Right lung (tissue), 5 donors: Measurements from ENCODE around the gene VWC2. TPM values are rescaled to one million over a fixed set of nuclear protein-coding genes. Genes with fewer than 3 reads are reported as not detected.
"Not testable (repeated sequence)": the region's sequence is repeated elsewhere in the genome, so short reads cannot be mapped to it uniquely, and the experiment has no call there.

Experiments
- DNase-seq, 2 donors: peaks; one replicate each; pipeline ENCODE4 v3.0.0-alpha.2; 2013
- polyA plus RNA-seq, 5 donors: library from polyadenylated mRNA; unstranded; fragments of 120-200 nt; gene quantifications; one replicate each; pipeline versions ENCODE4 v1.2.1 to v1.2.3, GENCODE V29; 2013; ENCODE audit warnings: inconsistent platforms in 1 of 5, low replicate concordance in 1 of 5; ENCODE audit not compliant: insufficient read length in 5 of 5, insufficient read depth in 1 of 5

The VWC2 gene
- polyA plus RNA-seq, 5 donors: 0.01 to 0.03 (median 0.02) TPM; not detected in 1

DNA sequence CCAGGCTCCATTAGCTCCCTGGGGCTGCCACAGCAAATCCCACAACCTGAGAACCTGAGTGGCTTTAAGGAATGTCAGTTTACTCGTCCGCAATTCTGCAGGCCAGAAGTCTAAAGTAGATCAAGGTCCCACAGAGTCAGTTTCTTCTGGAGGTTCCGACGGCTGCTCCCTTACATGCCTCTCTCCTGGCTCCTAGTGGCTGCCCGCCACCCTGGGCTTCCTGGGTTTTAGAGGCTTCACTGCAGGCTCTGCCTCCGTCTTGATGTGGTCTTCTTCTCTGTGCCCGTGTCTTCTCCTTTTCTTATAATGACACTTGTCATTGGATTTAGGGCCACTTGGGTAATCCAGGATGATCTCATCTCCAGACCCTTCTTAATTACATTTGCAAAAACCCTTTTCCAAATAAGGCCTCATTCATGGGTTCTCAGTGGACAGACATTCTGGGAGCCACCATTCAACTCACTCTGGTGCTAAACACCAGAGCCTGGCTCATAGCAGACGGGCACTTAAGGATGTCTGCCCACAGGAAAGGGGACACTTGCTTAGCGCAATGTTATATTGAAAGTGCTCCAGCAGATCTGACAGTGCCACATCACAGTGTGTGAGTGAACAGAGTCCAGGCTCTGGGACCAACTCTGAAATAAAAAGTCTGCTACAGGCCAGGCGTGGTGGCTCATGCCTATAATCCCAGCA, 77.6 kb downstream of the VWC2 start:
- no peak for DNase-seq

DNA sequence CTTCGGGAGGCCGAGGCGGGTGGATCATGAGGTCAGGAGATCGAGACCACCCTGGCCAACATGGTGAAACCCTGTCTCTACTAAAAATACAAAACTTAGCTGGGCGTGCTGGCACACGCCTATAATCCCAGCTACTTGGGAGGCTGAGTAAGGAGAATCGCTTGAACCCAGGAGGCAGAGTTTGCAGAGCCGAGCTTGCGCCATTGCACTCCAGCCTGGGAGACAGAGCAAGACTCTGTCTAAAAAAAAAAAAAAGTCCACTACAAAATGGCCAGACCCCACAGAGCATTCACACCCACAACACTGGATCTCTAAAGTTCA, 78.1 kb downstream of the VWC2 start:
- not testable (repeated sequence) for DNase-seq

DNA sequence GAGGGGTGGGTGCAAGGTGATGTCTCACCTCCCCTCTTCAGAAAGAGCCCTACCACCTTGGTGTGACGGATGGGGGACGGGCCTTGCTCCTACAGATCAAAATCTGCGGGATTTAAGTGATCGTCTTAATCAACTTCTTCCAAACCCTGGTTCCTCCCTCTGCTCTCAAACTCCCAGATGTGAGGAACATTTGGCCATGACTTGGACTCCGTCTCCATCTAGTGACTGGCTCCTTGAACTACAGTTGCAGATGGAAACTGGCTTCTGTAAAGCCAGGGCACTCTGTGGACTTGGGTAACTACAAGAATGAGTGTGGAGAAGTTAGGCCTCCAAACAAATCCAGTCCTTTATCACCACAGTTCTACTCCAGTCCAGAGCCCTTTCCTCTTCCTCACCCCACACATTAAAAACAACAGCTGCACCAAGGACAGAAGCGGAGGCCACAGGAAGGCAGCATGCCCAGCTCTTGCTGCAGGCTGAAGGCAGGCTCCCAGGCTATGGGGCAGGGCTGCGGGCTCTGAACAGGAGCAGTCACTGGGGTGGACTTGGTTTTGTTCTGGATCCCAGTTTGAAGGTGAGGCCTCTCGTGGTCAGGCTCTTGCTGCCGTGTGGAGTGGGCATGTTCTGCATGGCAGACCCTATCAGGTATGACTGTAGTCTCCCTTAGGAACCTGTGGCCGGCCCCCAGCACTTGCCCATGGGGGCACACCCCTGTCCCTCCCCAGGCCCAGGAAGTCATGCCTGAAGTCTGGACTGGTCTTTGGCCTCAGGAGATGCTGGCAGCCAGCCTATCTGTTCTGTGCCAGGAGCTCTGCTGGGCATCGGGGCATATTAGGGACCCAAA, 79.4 kb downstream of the VWC2 start:
- DNase-seq: peak; percentile 15 to 50

DNA sequence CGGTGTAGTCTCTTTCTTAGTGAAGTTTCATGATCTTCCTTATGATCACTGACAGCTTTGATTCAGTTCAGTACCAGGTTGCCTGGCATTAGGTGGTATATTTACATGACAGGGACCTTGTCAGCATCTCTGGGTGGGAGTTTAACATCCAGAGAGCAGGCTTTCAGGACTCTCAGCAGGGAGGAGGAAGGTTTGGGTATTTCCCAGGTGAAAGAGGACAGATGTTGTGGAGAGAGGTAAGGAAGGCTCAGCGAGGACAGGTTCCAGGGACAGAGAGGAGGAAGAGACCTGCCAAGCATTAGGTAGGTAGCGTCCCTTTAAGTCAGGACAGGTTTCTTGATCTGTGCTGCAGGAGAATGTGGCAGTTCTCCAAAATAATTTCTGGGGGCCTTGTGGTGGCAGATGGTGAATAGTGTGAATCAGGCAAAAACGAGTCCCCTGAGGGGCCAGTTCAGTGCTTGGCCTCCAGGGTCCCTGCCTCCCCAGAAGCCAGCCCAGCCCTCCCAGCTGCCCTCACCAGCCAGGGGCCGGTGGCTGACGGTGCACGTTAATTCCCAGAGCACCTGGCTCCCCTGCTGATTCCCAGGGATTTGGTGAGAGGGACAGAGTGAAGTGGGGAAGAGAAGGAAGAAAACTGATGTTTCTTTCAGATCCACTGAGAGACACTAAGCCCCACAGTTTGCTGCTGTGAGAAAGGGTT, 82.0 kb downstream of the VWC2 start:
- no peak for DNase-seq

DNA sequence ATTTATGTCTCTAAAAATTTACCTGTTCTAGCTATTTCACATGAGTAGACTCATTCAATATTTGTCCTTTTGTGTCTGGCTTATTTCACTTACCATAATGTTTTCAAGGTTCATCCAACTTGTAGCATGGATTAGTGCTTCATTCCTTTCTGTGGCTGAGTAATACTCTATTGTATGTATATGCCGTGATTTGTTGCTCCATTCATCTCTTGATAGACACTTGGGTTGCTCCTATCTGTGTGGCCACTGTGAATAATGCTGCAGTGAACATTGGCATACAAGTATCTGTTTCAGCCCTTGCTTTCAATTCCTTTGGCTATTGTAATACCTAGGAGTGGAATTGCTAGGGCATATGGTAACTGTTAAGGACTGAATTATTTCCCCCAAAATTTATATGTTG, 86.9 kb downstream of the VWC2 start:
- DNase-seq: no peak

DNA sequence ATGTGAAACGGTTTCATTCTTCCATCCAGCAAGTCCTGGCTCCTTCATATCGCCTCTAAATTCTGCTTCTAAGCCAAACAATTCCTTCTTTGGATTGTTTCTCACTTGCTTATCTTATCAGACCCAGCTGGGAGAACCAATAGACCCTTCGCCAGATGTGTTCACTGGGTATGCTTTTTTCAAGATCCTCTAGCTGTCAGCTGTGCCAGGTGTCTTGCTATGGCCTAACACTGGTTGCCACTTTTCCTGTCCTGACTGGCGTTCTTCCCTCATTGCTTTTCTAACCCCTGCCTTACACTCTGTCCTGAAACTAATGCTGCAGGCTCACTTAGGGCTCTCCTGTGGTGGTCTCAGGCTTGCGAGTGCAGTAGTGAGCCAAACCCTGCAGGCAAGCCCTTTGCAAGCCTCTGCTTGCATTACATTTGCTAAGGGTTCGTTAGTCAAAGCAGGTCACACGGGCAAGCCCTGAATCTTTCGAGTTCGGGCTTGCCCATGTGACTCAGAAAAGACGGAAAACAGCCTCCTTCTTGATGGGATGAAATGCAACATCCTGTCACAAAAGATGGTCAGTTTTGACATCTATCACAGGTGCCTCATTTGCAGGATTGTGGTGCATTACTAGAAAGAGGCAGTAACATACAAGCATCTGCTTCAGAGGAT, 92.8 kb downstream of the VWC2 start:
- DNase-seq: no peak

DNA sequence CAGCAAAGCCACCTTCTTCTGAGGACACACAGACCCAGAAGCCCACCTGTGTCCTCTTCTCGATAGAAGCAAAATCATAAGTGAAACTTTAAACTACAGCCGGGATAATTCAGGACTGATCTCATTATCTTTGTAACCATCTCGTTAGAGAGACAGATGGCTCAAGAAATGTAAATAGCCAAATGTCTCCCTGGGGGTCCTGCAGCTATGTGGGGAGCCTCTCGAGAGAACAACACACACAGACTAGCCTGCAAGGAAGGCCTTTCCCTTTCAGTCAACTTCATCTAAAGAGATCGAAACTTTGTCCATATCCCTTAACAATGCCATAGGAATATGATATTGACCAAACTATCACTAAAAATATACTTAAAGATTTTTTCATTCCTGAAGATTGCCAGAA, 93.5 kb downstream of the VWC2 start:
- DNase-seq: no peak

DNA sequence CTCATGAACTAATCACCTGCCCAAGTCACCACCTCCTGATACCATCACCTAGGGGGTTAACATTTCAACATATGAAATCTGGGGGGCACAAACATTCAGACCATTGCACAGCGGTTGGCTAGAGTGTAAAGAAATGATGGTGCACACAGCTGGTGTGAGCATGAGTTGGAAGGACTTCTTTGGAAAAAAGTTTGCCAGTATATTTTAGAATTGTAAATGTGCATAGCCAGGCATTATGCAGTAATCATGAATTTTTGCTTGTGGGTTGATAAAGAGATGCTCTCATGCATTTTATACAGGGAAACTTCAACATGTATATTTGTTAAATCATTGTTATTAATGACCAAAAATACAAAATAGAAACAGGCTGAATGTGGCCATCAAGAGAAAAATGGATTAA, 100.0 kb downstream of the VWC2 start:
- no peak for DNase-seq

DNA sequence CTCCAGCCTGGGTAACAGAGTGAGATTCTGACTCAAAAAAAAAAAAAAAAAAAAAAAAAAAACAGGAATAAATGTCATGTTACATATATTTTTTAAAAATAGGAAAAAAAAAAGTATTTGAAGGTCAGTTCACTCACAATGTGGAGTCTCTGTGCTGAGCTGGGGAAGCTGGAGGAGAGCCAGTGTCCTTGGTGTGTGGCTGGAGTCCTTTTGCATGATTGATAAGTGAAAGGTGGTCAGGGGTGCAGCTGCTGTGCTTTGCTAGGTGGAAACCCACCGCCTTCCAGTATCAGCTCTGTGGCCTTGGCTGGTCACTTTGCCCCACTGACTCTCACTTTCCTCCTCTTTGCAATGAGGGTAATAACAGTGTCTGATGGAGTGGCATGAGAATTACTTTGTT, 101.9 kb downstream of the VWC2 start:
- DNase-seq: no peak

DNA sequence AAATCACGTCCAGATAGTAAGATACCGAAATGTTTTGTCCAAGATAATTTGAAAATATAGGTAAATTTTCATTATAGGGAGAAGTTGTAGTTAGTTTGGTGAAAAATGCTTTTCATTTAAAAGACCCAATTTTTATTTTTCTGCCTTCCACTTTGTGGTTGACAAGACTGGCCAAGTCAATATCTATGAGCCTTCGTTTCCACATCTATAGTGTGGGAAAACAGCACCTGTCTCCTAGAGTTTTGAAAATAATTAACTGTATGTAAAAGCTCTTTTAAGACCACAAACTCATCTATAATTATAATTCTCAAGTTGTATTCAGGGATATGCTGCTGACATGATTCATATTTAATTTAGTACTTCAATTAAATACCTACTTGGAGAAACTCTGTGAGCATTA, 102.8 kb downstream of the VWC2 start:
- DNase-seq: no peak

DNA sequence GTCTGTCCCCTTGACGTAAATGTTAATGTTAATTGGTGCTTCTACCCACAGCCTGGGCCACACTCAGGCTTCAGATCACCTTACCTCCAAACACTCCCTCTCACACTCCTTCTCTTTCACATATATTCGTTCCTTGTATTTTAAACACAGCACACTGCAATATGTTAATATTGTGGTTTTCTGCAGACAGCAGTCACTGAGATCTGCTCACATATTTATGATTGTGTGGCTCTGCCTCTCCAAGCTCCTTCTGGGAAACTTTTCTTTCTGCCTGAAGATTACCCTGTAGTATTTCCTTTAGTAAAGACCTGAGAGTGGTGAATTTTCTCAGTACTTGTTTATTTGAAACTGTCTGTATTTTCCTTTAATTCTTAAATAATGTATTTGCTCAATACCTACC, 104.7 kb downstream of the VWC2 start:
- DNase-seq: no peak

DNA sequence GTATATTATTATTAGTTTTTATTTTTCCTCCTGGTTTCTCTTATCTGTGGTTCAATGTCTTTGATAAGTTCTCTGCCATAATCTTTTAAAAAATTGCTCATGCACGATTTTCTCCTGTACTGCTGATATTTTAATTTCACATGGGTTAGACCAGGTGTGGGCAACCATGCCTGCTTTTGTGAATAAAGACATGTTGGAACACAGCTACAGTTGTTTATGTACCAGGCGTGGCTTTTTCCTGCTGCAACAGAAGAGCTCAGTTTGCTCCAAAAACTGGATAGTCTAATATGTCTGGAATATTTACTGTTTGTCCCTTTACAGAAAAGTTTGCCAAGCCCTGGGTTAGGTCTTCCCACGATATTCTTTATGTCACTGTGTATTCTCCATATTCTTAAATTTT, 105.2 kb downstream of the VWC2 start:
- DNase-seq: no peak

DNA sequence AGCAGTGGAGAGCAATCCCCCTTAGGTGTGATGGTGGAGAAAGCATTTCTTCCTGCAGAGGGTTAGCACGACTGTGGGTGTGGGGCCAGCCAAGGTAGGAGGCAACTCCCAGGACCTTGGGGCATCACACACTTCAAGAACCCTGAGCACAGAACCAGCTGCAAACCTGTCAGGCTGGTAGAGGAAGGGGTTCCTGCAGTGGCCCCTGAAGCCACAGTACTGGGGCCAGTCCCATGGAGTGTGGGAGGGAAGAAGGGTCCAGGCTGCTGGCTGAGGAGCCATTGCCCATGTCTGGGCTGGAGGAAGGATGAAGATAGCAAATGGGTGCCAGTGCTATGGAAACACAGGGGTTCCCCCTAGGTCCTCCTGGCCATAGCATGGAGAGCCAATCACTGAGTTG, 110.5 kb downstream of the VWC2 start:
- no peak for DNase-seq

DNA sequence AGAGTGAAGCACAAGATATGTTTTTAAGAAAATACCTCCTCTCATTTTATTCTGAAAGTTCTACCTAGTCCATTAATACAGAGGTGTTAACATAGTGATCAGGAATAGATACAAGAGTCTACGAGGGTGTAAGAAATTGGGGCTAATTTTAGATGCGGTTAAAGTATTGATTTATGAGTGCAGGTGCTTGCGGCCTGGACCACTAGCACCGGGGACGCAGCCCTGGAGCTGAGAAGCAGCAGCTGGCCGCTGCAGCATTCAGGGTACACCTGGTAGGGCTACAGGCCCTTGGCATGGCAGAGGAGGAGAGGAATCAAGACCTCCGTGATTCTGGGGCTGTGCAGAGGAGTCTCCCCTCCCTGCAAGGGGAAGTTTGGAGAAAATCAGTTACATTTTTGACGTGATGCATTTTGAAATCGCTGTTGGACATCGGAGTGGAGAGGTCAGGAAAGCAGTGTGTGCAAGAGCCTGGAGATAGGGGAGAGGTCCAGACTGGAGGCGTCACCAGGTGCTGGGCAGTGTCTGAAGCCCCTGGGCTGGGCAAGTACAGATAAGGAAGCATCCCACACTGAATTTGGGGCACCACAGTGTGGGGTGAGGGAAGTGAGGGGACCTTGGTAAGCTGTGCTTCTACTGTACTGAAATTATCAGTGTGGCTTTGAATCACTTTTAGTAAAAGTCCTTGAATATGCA, 112.3 kb downstream of the VWC2 start:
- DNase-seq: no peak

DNA sequence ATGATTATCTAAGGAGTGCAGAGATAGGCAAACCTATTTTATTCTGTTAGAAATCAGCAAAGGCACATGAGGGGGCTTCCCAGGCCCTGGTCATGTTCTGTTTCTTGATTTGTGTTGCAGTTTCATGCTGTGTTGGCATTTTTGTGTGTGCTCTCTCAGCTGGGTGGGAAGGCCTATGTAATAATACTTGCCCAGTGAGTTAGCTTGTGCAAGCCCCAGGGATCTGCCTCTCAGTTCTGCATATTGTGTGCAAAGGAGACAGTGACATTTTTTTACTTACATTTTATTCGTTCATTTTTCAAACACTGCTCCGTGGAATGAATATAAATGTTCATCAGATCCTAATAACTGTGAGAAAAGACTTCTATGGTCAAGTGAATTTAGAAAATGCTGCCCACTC, 119.0 kb downstream of the VWC2 start:
- DNase-seq: no peak

DNA sequence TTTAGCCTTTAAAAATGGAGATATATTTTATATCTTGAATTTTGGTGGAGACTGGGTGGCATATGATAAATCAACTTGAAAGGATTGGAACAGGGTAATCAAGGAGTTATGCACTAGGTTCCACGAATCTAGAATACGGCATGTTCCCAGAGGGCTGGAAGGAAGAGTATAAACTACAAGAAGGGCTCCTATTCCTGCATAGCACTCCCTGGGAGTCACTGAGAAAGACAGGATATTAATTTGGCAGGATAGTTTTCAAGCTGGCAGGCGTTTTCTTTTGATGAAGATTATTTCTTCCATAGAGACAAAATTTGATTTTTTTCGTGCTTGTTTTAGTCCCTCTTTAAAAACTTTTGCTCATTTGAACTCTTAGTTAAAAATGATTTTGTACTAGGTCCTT, 119.7 kb downstream of the VWC2 start:
- DNase-seq: no peak

DNA sequence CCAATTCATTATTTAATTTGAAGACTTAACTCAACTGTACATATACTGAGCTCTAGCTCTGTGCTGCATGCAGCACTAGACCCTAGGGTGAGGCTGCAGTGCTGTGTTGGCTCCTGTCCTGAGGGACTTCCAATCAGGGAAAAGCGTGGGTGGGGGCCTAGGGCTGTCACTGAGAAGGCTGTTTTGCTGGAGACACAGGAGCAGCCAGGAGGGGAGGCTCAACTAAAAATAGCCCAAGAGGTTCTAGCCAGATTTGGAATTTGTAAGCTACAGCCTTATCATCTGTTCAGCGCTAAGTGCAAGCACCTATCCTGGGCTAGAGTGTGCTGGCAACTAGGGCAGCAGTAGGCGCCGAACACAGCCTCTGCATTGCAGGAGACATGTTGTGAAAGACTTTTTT, 121.1 kb downstream of the VWC2 start:
- no peak for DNase-seq

DNA sequence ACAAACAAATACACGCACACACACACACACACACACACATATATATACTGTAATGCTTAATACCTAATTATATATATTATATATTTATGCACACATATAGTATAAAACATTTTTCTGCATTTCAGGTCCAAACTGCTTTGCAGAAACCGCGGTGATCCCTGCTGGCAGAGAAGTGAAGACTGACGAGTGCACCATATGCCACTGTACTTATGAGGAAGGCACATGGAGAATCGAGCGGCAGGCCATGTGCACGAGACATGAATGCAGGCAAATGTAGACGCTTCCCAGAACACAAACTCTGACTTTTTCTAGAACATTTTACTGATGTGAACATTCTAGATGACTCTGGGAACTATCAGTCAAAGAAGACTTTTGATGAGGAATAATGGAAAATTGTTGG, 138.5 kb downstream of the VWC2 start:
- DNase-seq: no peak

DNA sequence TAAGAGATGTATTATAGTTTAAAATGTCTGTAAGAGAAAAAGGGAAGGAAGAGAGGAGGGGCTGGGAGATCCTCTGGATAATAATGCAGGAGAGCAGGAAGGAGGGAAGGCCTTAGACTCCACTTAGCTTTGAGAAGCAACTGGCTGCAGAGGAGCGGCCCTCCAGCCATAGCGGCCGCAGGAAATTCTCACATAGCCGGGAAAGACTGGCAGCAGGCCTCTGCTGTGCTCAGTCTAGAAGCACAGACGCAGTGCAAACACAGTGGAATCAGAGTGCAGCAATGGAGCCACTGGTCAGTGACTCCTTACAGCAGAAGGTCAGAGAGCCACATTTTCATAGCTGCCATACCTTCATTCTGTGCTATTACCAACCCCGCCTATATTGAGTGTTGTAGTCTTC, 153.3 kb downstream of the VWC2 start:
- DNase-seq: no peak

DNA sequence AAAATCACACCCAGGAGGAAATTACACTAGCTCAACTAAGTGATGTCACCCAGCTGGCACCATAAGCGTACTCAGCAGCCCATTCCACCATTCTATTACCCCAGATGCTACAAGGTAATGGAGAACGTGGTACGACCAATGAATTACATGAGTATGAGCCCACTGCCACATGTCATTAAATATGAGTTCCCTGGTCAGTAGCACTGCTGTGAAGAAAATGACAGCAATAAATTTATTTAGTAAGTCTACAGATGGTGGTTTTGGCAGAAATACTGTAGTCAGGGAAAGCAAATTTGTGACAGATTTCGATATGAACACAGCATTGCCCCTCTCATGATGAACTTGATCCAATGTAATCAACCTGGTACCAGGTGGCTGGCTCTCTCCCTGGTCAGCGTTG, 154.2 kb downstream of the VWC2 start:
- no peak for DNase-seq

DNA sequence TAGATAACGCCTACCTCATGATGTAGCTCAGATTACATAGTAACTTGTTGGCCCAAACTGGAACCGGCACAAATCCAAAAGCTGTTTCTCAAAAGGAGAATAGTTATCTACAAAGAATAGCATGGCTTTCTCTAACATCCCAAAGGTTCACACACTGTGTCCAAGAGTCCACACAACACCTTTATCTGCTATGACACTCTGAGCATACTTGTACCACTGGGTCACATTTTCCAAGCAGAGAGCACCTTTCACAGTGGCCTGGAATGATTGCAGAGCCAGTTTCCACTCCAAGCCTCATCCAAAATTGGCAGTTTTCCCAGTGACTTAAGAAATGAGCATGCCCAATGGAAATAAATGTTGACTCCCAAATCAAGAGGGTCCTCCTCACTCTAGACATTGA, 155.3 kb downstream of the VWC2 start:
- DNase-seq: no peak

DNA sequence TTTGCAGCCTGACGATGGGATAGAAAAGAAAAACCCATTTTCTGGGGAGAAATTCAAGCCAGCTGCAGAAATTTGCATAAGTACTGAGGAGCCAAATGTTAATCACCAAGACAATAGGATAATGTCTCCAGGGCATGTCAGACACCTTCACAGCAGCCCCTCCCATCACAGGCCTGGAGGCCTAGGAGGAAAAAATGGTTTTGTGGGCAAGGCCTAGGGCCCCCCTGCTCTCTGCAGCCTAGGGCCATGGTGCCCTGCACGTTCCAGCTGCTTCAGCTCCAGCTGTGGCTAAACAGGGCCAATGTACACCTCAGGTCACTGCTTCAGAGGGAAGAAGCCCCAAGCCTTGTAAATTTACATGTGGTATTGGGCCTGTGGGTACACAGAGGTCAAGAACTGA, 158.2 kb downstream of the VWC2 start:
- DNase-seq: no peak
